ENCODE data around the gene BCL10. TPM values are rescaled to one million over a fixed set of nuclear protein-coding genes. Genes with fewer than 3 reads are reported as not detected.

Gene BCL10
- total RNA-seq, 1 experiment from 2014 or later: 29.9 TPM

- no peaks in the 10 kb centered on the region for H3K9me3 ChIP-seq (ENCODE audit: low read length)
- ATAC-seq (peak; percentile 71), DNase-seq (peak; percentile 99)
- peaks cover 57% of the 10 kb centered on the region for H3K4me1 ChIP-seq (ENCODE audit: insufficient read depth, low read length)
- H3K79me2 ChIP-seq (ENCODE audit: low read length): no peaks in the 10 kb centered on the region
- no peaks in the 10 kb centered on the region for H3K27me3 ChIP-seq (ENCODE audit: low read length)
- H3K9ac ChIP-seq (ENCODE audit: low read length): peak overlapping the region; percentile 68
- no peaks in the 10 kb centered on the region for H3K9me2 ChIP-seq (replicated peaks; ENCODE audit: low read length)
- H3K27ac ChIP-seq (ENCODE audit: low read length): peak overlapping the region; percentile 95
- TF ChIP-seq EZH2 (IDR thresholded peaks at IDR 0.05; ENCODE audit: low read length, unreplicated experiment): no peak
- no peak for TF ChIP-seq EZH2phosphoT487 (IDR thresholded peaks at IDR 0.05; ENCODE audit: borderline replicate concordance, low read length)
- no peak for TF ChIP-seq CTCF (conservative IDR thresholded peaks at IDR 0.05; ENCODE audit: low read depth, low read length)
- peaks cover 24% of the 10 kb centered on the region for H3F3A ChIP-seq (ENCODE audit: low read length, unreplicated experiment)
- peak overlapping the region; percentile 23; the same call in 1 of the 2 replicates for H2AFZ ChIP-seq (ENCODE audit: low read length)
- H4K20me1 ChIP-seq (ENCODE audit: low read length): no peaks in the 10 kb centered on the region
- intact Hi-C loops (cut with micrococcal nuclease): loop anchor here (1.0 to 5.0 kb wide), 3 partner anchors 22 to 96 kb away; partner anchors contain the start of genes BCL10, C1orf52 and SYDE2
- peak overlapping the region; percentile 70 for H3K4me2 ChIP-seq (ENCODE audit: low read length)
- peak overlapping the region; percentile 33 for H3K4me3 ChIP-seq (ENCODE audit: low read length)
- H3K36me3 ChIP-seq (ENCODE audit: low read depth, low read length): no peaks in the 10 kb centered on the region
- ChIA-PET POLR2A (ENCODE audit: unreplicated experiment) (interaction anchor here (0.7 to 1.2 kb wide), 2 partner anchors 22 kb away, joined by 4 to 9 read pairs; partner anchors contain the start of gene BCL10), CTCF (interaction anchor here (0.8 kb wide), 1 partner anchor 552 kb away, joined by 3 read pairs; no protein-coding TSS in a partner anchor)
- BruUV-seq (replicated peaks): no TSS peak
Observed at GRCh38 chr1:85297855-85298629, 21.6 kb upstream of the BCL10 start.

GRCh38 chr1:85297538-85297854, 21.1 kb upstream of the BCL10 start:
- no peak for DNase-seq
- TF ChIP-seq CTCF (conservative IDR thresholded peaks at IDR 0.05; ENCODE audit: low read depth, low read length): no peak
- no peak for TF ChIP-seq EZH2 (IDR thresholded peaks at IDR 0.05; ENCODE audit: low read length, unreplicated experiment)
- TF ChIP-seq EZH2phosphoT487 (IDR thresholded peaks at IDR 0.05; ENCODE audit: borderline replicate concordance, low read length): no peak
- H2AFZ ChIP-seq (ENCODE audit: low read length): no peak overlapping the region
- intact Hi-C loops (cut with micrococcal nuclease): loop anchor here (1.0 to 5.0 kb wide), 2 partner anchors 21 to 95 kb away; partner anchors contain the start of genes BCL10 and SYDE2
- peak overlapping the region; percentile 3; the same call in 1 of the 2 replicates for H3K4me3 ChIP-seq (ENCODE audit: low read length)
- H3K9ac ChIP-seq (ENCODE audit: low read length): peak overlapping the region; percentile 68
- BruUV-seq (replicated peaks): TSS peak; percentile 78
- ChIA-PET POLR2A (ENCODE audit: unreplicated experiment) (interaction anchor here (0.5 to 0.7 kb wide), 2 partner anchors 21 to 1593 kb away, joined by 3 to 4 read pairs; partner anchors contain the start of gene BCL10), CTCF (no interaction called here)
- H3K79me2 ChIP-seq (ENCODE audit: low read length): peaks cover 4% of the 10 kb centered on the region
- H3K9me2 ChIP-seq (replicated peaks; ENCODE audit: low read length): no peaks in the 10 kb centered on the region
- H3K9me3 ChIP-seq (ENCODE audit: low read length): no peaks in the 10 kb centered on the region
- H3K27ac ChIP-seq (ENCODE audit: low read length): peak overlapping the region; percentile 95
- H3K27me3 ChIP-seq (ENCODE audit: low read length): no peaks in the 10 kb centered on the region
- H3K4me1 ChIP-seq (ENCODE audit: insufficient read depth, low read length): peaks cover 57% of the 10 kb centered on the region
- ATAC-seq: no peak
- H3F3A ChIP-seq (ENCODE audit: low read length, unreplicated experiment): peaks cover 24% of the 10 kb centered on the region
- H4K20me1 ChIP-seq (ENCODE audit: low read length): no peaks in the 10 kb centered on the region
- H3K36me3 ChIP-seq (ENCODE audit: low read depth, low read length): no peaks in the 10 kb centered on the region
- H3K4me2 ChIP-seq (ENCODE audit: low read length): peak overlapping the region; percentile 70
